ENCODE results near the gene ANKRD6. TPM values are rescaled to one million over a fixed set of nuclear protein-coding genes. Genes with fewer than 3 reads are reported as not detected.

The ANKRD6 gene
- 1.8 and 2.2 TPM in 2 replicates for total RNA-seq

GRCh38 chr6:89432875-89433251 is at the start of gene ANKRD6:
TSS of gene ANKRD6 (plus strand) at chr6:89433152. CDS start at chr6:89566977, 133,825 bp downstream.

GRCh38 chr6:89412071-89413005 is 20.6 kb upstream of the ANKRD6 start, which contains the start of gene RRAGD:
TSS of gene RRAGD (minus strand) at chr6:89412273. CDS start at chr6:89411993, 280 bp downstream.

GRCh38 chr6:89638320-89639195 is 205.6 kb downstream of the ANKRD6 start, which contains the start of gene LYRM2:
TSS of gene LYRM2 (minus strand) at chr6:89638747. CDS start at chr6:89638716, 31 bp downstream.

Other genes with a start within 250 kb of the ANKRD6 start
- not detected in 2 replicates for gene GABRR1, start 215.8 kb upstream of the ANKRD6 start, total RNA-seq
- gene GABRR2, start 117.9 kb upstream of the ANKRD6 start, total RNA-seq: 0.15 TPM in 1 of 2 replicates, not detected in the other
- 22.5 and 23.1 TPM in 2 replicates for gene UBE2J1, start 80.4 kb upstream of the ANKRD6 start, total RNA-seq
- 0.58 and 1.3 TPM in 2 replicates for gene RRAGD, start 20.9 kb upstream of the ANKRD6 start, total RNA-seq
- 18.7 and 30.3 TPM in 2 replicates for gene LYRM2, start 205.6 kb downstream of the ANKRD6 start, total RNA-seq